CD4-positive, alpha-beta memory T cell (primary cell): ENCODE results near the gene PCSK6. TPM values are rescaled to one million over a fixed set of nuclear protein-coding genes. Genes with fewer than 3 reads are reported as not detected.

Experiments used
- CTCF ChIA-PET: fragments of 350-600 bp; sonication (Branson Sonifier 250); formaldehyde crosslinking; loops from one replicate; lab custom pipeline; 2021; ENCODE audit warnings: inconsistent platforms; ENCODE audit not compliant: partially characterized antibody; lab: Charles Lee
- POLR2A ChIA-PET: fragments of 350-600 bp; sonication (Branson Sonifier 250); formaldehyde crosslinking; loops from one replicate; lab custom pipeline; 2021; ENCODE audit not compliant: partially characterized antibody; lab: Charles Lee
- DNase-seq, 5 donors: peaks; one replicate each; pipeline versions ENCODE4 v3.0.0 to v3.0.0-alpha.2; 2020 to 2022; ENCODE audit warnings: mixed read lengths in 1 of 5
- H3K27ac ChIP-seq: one replicate; pipeline ENCODE4 v1.7.0; 2013; ENCODE audit warnings: low read depth, low read length
- H3K27me3 ChIP-seq: 2 replicates; pipeline ENCODE4 v1.7.0; 2013; ENCODE audit warnings: mild to moderate bottlenecking, low read length, moderate library complexity; ENCODE audit not compliant: insufficient read depth
- H3K36me3 ChIP-seq: 2 replicates; pipeline ENCODE4 v1.7.0; 2013; ENCODE audit warnings: mild to moderate bottlenecking, low read length, moderate library complexity; ENCODE audit not compliant: insufficient read depth
- H3K4me1 ChIP-seq: 2 replicates; pipeline ENCODE4 v1.7.0; 2013; ENCODE audit warnings: mild to moderate bottlenecking, low read length, moderate library complexity; ENCODE audit not compliant: insufficient read depth
- H3K4me3 ChIP-seq, 2 donors: one replicate each; pipeline ENCODE4 v1.7.0; 2013; ENCODE audit warnings: low read length in 2 of 2, mild to moderate bottlenecking in 1 of 2
- H3K9me3 ChIP-seq, 2 donors: one replicate each; pipeline ENCODE4 v1.7.0; 2013; ENCODE audit warnings: low read length in 2 of 2, control low read depth in 1 of 2; ENCODE audit not compliant: control insufficient read depth in 1 of 2
- H3K27ac Mint-ChIP-seq, 7 donors: one replicate each; pipeline ENCODE4 v1.8.0; 2020 to 2021; ENCODE audit warnings: mixed read lengths in 7 of 7, mild to moderate bottlenecking in 6 of 7, inconsistent platforms in 3 of 7, moderate library complexity in 3 of 7
- H3K27me3 Mint-ChIP-seq, 2 donors: one replicate each; pipeline ENCODE4 v1.8.0; 2020 to 2021; ENCODE audit warnings: mixed read lengths in 2 of 2
- H3K36me3 Mint-ChIP-seq, 2 donors: one replicate each; pipeline ENCODE4 v1.8.0; 2020 to 2021; ENCODE audit warnings: mixed read lengths in 2 of 2, inconsistent platforms in 1 of 2, mild to moderate bottlenecking in 1 of 2
- H3K4me1 Mint-ChIP-seq, 4 donors: one replicate each; pipeline ENCODE4 v1.8.0; 2020 to 2021; ENCODE audit warnings: mixed read lengths in 4 of 4, mild to moderate bottlenecking in 1 of 4
- H3K4me3 Mint-ChIP-seq, 8 donors: one replicate each; pipeline ENCODE4 v1.8.0; 2020 to 2021; ENCODE audit warnings: mixed read lengths in 8 of 8, mild to moderate bottlenecking in 7 of 8, moderate library complexity in 6 of 8, inconsistent platforms in 3 of 8
- H3K9me3 Mint-ChIP-seq, 8 donors: one replicate each; pipeline ENCODE4 v1.8.0; 2020 to 2021; ENCODE audit warnings: mixed read lengths in 8 of 8, mild to moderate bottlenecking in 5 of 8, inconsistent platforms in 3 of 8, moderate library complexity in 1 of 8
- intact Hi-C: fragments of 100-400 bp; cut with micrococcal nuclease; formaldehyde crosslinking; loops from one replicate; pipeline ENCODE4 v1.15.1; 2023
- polyA plus RNA-seq, 2 donors: library from polyadenylated mRNA; unstranded; fragments of 300-500 nt; fragmentation: Illumina TruSeq; gene quantifications; one replicate each; pipeline ENCODE4 v1.2.3, GENCODE V29; 2021
- total RNA-seq, 2 experiments: library from RNA; stranded (reverse); gene quantifications; one replicate each; pipeline ENCODE4 v1.2.3, GENCODE V29; 2021

PCSK6 gene
- total and polyA plus RNA-seq, 4 experiments from 2014 or later: 0.08 to 0.53 (median 0.32) TPM

- no peaks in the 10 kb centered on the region for H3K4me1 ChIP-seq
- CTCF ChIA-PET: interaction anchor here (0.6 kb wide), 1 partner anchor 230 kb away, joined by 3 read pairs; no protein-coding TSS in a partner anchor
- no peak overlapping the region for H3K4me3 Mint-ChIP-seq
- H3K27me3 ChIP-seq: no peaks in the 10 kb centered on the region
- no peak overlapping the region for H3K27ac ChIP-seq
- intact Hi-C loops: no loop called here
- H3K9me3 ChIP-seq: no peaks in the 10 kb centered on the region
- POLR2A ChIA-PET: no interaction called here
- no peaks in the 10 kb centered on the region for H3K9me3 Mint-ChIP-seq
- peaks cover 9 to 22% of the 10 kb centered on the region in 2 donors for H3K27me3 Mint-ChIP-seq
- no peak overlapping the region for H3K4me3 ChIP-seq
- no peaks in the 10 kb centered on the region for H3K36me3 Mint-ChIP-seq
- no peak for DNase-seq
- H3K27ac Mint-ChIP-seq: no peak overlapping the region
- H3K4me1 Mint-ChIP-seq: no peaks in the 10 kb centered on the region
- no peaks in the 10 kb centered on the region for H3K36me3 ChIP-seq
Observed at GRCh38 chr15:101391981-101392640, 97.4 kb downstream of the PCSK6 start.

- POLR2A ChIA-PET: no interaction called here
- CTCF ChIA-PET: no interaction called here
- H3K9me3 ChIP-seq: no peaks in the 10 kb centered on the region
- H3K4me1 ChIP-seq: no peaks in the 10 kb centered on the region
- no peak for DNase-seq
- H3K27me3 ChIP-seq: no peaks in the 10 kb centered on the region
- no peak overlapping the region for H3K4me3 ChIP-seq
- Mint-ChIP-seq H3K4me1 (no peaks in the 10 kb centered on the region), H3K27ac (no peak overlapping the region), H3K4me3 (no peak overlapping the region), H3K9me3 (no peaks in the 10 kb centered on the region), H3K27me3 (peaks cover 8 to 18% of the 10 kb centered on the region in 2 donors), H3K36me3 (no peaks in the 10 kb centered on the region)
- H3K36me3 ChIP-seq: no peaks in the 10 kb centered on the region
- intact Hi-C loops: no loop called here
- no peak overlapping the region for H3K27ac ChIP-seq
Observed at GRCh38 chr15:101391431-101391830, 98.1 kb downstream of the PCSK6 start.

- Mint-ChIP-seq H3K4me3 (no peak overlapping the region), H3K27ac (no peak overlapping the region), H3K36me3 (no peaks in the 10 kb centered on the region), H3K4me1 (no peaks in the 10 kb centered on the region), H3K27me3 (peaks cover 4 to 13% of the 10 kb centered on the region in 2 donors), H3K9me3 (no peaks in the 10 kb centered on the region)
- CTCF ChIA-PET: no interaction called here
- H3K9me3 ChIP-seq: no peaks in the 10 kb centered on the region
- no peaks in the 10 kb centered on the region for H3K36me3 ChIP-seq
- no peak for DNase-seq
- no peaks in the 10 kb centered on the region for H3K4me1 ChIP-seq
- no peak overlapping the region for H3K27ac ChIP-seq
- POLR2A ChIA-PET: no interaction called here
- H3K27me3 ChIP-seq: no peaks in the 10 kb centered on the region
- intact Hi-C loops: no loop called here
- H3K4me3 ChIP-seq: no peak overlapping the region
Observed at GRCh38 chr15:101390462-101390861, 99.0 kb downstream of the PCSK6 start.

- Histone ChIP-seq H3K9me3 (no peaks in the 10 kb centered on the region), H3K27ac (no peak overlapping the region), H3K4me3 (no peak overlapping the region), H3K27me3 (no peaks in the 10 kb centered on the region), H3K36me3 (no peaks in the 10 kb centered on the region), H3K4me1 (no peaks in the 10 kb centered on the region)
- Mint-ChIP-seq H3K4me1 (no peaks in the 10 kb centered on the region), H3K27me3 (peaks cover 4 to 10% of the 10 kb centered on the region in 2 donors), H3K9me3 (no peaks in the 10 kb centered on the region), H3K36me3 (no peaks in the 10 kb centered on the region), H3K4me3 (no peak overlapping the region), H3K27ac (no peak overlapping the region)
- ChIA-PET POLR2A (no interaction called here), CTCF (no interaction called here)
- intact Hi-C loops: no loop called here
- no peak for DNase-seq
Observed at GRCh38 chr15:101390060-101390459, 99.4 kb downstream of the PCSK6 start.

GRCh38 chr15:101389362-101389761, 100.1 kb downstream of the PCSK6 start:
- ChIA-PET POLR2A (no interaction called here), CTCF (no interaction called here)
- Mint-ChIP-seq H3K27me3 (peaks cover 2 to 8% of the 10 kb centered on the region in 2 donors), H3K36me3 (no peaks in the 10 kb centered on the region), H3K27ac (peak overlapping the region in 1 of 7 donors; percentile 80), H3K4me1 (no peaks in the 10 kb centered on the region), H3K4me3 (no peak overlapping the region), H3K9me3 (no peaks in the 10 kb centered on the region)
- Histone ChIP-seq H3K36me3 (no peaks in the 10 kb centered on the region), H3K27me3 (no peaks in the 10 kb centered on the region), H3K9me3 (no peaks in the 10 kb centered on the region), H3K27ac (no peak overlapping the region), H3K4me1 (no peaks in the 10 kb centered on the region), H3K4me3 (no peak overlapping the region)
- no peak for DNase-seq
- intact Hi-C loops: no loop called here

- Histone ChIP-seq H3K27ac (no peak overlapping the region), H3K4me3 (no peak overlapping the region), H3K36me3 (no peaks in the 10 kb centered on the region), H3K27me3 (no peaks in the 10 kb centered on the region), H3K9me3 (no peaks in the 10 kb centered on the region), H3K4me1 (no peaks in the 10 kb centered on the region)
- Mint-ChIP-seq H3K4me3 (no peak overlapping the region), H3K27me3 (peaks cover 2 to 5% of the 10 kb centered on the region in 2 donors), H3K36me3 (no peaks in the 10 kb centered on the region), H3K9me3 (no peaks in the 10 kb centered on the region), H3K27ac (no peak overlapping the region), H3K4me1 (no peaks in the 10 kb centered on the region)
- ChIA-PET POLR2A (no interaction called here), CTCF (no interaction called here)
- DNase-seq: no peak
- intact Hi-C loops: no loop called here
Observed at GRCh38 chr15:101388046-101388445, 101.5 kb downstream of the PCSK6 start.

GRCh38 chr15:101387574-101387973, 101.9 kb downstream of the PCSK6 start:
- H3K27me3 ChIP-seq: no peaks in the 10 kb centered on the region
- no peaks in the 10 kb centered on the region for H3K9me3 Mint-ChIP-seq
- peaks cover 2 to 5% of the 10 kb centered on the region in 2 donors for H3K27me3 Mint-ChIP-seq
- no peak overlapping the region for H3K27ac ChIP-seq
- H3K4me3 Mint-ChIP-seq: no peak overlapping the region
- ChIA-PET CTCF (no interaction called here), POLR2A (no interaction called here)
- no peak overlapping the region for H3K27ac Mint-ChIP-seq
- H3K4me1 Mint-ChIP-seq: no peaks in the 10 kb centered on the region
- H3K4me1 ChIP-seq: no peaks in the 10 kb centered on the region
- DNase-seq: no peak
- H3K9me3 ChIP-seq: no peaks in the 10 kb centered on the region
- intact Hi-C loops: no loop called here
- no peaks in the 10 kb centered on the region for H3K36me3 Mint-ChIP-seq
- H3K36me3 ChIP-seq: no peaks in the 10 kb centered on the region
- H3K4me3 ChIP-seq: no peak overlapping the region
